HG03095 (cell line): ENCODE data around the gene HELZ2.
"Not testable (repeated sequence)": the region's sequence is repeated elsewhere in the genome, so short reads cannot be mapped to it uniquely, and the experiment has no call there.

Source experiments
- ATAC-seq: cut with Tn5 transposase; IDR thresholded peaks from one replicate; pipeline ENCODE4 v1.9.1; 2021; ENCODE audit warnings: moderate library complexity; ENCODE audit not compliant: unreplicated experiment

Gene HELZ2

DNA sequence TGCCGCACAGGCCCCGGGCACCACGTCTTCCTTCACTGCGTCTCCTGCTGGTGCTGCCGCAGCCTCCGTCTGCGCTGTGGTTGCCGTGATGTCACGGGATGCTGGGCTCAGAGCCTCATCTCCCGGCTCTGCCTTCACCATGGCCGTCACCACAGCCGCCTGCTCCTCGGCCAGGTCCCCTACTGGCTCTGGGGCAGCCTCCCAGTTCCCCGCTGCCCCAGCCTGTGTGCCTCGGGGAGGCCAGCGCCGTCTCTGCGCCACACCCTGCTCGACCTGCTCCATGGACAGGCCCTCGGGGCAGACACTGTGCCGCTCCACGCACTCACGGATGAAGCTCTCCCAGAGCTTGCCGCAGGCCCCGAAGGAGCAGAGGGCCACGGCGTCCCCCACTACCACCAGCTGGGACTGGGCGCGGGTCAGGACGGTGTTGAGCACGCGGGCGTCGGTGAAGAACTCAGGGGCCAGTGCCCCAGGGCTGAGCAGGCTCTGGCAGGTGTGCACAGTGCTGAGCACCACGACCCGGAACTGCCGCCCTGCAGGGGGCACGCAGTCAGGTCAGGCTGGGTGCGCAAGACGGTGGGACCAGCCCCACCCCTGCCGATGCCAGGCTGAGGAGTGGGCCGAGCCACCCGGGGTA lies 8.2 kb downstream of the HELZ2 start:
- no peak for ATAC-seq

DNA sequence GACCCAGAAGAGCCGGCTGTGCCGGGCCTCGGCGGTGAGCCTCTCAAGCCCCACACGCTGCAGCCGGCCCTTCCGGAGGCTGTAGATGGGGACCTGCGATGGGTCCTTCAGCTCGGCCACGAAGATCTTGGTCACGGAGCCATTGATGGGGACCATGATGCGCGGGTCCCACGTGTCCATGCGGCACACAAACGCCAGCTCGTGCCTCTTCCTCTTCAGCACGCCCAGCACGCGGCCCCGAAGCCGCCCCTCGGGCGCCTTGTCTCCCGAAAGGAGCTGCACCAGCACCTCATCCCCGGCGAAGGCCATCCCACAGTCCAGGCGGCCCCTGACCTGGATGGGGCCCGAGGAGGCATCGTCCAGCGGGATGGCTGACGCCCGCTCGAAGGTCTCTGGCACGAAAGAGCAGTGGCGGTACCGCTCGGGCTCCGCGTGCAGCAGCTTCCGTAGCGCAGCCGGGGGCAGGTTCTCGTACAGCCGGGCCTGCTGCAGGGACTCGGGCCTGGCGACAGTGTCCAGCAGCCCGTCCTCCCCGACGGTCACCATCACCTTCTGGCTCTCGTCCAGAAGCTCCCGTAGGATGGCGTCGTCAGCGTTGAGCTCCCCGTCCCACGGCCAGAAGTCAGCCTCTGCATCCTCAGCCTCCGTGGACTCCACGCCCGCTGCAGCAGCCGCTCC lies 8.9 kb downstream of the HELZ2 start:
- ATAC-seq, result no peak

DNA sequence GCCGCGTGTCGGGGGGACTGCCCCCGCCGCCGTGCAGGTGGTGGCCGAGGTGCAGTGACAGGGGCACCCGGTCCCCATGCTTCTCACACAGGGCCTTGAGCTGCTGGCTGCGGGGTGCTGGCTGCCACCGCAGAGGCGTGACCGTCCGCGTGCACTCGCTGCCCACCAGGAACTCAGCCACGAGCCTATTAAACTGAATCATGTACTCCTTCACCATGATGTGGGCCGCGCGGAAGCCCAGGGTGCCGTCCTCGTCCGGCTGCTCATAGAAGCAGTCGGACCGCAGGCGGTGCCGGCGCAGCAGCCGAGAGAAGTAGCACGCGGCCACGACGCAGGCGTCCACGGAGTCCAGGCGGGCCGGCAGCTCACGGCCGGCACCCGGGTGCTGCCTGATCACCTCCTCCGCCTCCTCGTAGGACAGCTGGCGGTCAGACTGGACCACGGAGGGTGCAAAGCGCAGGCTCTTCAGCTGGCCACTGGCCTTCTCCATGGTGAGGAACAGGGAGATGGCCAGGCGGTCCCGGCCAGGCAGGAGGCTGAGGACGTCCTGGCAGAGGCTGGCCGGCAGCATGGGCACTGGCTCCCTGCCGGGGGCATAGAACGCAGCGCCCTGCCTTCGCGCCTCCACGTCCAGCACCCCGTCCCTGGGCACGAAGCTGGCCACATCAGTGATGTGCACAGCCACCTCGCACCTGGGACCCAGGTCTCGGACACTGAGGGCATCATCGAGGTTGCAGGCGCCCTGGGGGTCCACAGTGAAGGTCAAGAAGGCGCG lies 9.8 kb downstream of the HELZ2 start:
- ATAC-seq, result no peak

DNA sequence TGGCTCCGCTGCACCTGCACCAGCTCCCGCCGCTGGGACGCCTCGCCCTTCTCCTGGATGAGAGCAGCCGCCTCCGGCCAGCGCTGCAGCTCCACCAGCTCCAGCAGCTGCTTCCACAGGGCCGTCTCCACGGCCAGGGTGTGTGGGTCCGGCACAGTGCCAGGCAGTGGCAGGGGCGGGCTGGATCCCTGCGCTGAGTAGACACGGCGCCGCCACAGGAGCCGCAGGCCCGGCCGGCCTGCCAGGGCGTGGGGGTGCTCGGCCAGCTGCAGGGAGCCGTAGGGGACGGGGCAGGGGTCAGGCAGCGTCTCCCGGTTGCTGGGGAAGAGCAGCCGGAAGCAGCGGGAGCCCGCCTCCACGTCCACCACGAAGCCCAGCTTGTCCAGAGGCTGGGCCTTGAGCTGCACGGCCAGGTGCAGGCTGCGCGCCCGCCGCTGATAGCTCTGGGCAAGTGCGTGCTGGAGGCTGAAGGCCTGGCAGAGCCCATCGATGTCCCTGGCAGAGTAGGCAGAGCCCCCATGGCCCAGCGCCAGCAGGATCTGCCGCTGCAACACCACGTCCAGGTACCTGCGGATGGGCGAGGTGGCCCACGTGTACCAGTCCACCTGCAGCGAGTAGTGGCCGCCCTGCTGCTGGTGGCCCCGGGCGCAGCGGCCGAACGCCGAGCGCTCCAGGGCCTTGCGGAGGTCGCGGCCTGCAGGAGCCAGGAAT lies 10.7 kb downstream of the HELZ2 start:
- no peak for ATAC-seq

DNA sequence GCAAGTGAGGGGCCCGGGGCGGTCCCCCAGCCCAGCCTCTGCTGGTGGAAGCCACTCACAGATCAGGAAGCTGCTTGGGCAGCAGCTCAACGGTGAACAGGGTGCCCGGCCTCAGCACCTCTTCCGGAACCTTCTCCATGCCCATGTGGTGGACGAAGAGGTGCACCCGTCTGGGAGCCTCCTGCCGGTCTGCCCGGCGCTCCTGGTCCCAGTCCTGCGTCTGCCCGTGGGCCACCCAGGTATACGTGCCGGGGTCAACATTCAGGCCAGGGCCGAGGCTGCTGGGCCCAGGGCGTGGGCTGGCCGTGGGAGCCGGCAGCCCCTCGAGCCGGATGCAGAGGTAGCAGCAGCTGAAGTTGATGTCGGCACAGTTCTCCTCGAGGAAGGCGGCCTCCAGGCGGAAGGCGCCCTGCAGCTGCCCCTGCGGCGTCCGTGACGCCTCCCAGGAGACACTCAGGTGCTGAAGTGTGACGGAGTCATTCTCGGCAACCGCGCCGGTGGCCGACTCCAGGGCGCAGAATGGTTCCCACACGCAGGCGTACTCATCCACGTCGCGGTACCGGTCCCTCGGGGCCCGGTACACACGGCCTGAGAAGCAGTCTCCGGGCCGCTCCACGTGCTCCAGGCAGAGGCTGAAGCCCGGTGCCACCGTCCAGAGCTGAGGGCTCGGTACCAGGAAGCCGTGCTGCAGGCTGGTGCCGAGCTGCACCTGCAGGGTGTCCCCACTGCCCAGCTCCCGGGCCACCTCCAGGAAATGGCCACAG lies 11.4 kb downstream of the HELZ2 start:
- no peak for ATAC-seq

DNA sequence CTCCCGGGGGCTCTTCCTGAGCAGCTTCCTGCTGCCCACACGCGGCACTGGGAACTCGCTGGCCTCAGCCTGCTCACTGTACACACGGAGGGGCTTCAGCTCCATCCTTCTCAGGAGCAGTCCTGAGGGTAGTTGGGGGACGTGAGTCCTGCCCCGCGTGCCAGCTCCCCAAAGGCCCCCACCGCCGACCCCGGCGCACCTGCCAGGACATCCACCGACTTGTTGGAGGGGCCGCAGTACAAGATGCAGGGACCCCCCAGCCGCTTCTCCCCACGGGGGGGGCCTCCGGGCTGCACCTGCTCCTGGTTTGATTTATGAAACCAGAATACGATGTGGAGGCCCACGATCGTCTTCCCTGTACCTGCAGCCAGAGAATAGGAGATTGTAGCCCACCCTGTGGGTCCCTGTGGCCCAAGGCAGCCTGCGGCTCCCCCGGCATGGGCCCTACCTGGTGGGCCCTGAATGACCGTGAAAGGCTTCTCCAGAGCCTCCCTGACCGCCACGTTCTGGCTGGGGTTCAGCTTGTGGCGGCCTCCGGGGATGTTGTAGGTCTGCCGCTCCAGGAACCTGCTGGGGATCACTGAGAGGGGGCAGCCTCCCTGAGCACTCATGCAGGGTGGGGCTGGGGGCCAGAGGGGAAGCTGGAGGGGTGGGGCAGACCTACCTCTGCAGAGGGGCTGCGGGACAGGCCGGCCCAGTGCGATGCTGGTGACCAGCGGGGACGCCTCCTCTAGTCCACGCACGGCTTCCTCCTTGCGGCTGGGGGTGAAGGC lies 12.2 kb downstream of the HELZ2 start:
- no peak for ATAC-seq

DNA sequence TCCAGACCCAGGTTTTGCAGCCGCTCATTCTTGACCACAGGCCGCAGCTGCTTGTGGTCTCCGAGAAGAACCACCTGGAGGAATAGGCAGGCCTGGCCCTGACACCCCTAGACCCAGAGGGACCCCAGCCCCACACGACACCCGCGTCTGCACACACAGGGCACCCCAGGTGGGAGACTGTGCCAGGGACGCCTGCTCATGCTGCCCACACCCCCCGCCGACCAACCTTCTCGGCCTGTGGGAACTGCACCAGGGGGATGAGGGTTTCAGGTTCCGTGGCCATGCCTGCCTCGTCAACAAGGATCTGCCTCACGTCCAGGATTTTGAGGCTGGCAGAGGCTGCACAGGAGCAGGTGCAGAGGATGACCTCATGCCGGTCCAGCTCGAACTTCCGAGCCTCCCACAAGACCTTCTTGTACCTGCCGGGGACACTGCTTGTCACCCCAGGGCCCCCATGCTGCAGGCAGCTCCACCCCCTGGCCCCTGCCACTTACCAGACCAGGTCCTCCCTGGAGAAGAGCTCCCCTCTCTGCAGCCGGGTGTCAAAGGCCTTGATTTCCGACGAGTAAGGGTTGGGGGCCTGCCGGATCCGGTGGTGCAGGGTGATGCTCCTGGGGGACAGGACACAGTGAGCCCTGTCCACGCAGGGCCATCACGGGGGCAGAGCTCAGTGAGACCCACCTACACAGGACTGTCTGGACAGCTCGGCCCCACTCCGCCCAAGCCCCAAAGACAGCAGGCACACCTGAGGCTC lies 13.0 kb downstream of the HELZ2 start:
- ATAC-seq, result no peak

DNA sequence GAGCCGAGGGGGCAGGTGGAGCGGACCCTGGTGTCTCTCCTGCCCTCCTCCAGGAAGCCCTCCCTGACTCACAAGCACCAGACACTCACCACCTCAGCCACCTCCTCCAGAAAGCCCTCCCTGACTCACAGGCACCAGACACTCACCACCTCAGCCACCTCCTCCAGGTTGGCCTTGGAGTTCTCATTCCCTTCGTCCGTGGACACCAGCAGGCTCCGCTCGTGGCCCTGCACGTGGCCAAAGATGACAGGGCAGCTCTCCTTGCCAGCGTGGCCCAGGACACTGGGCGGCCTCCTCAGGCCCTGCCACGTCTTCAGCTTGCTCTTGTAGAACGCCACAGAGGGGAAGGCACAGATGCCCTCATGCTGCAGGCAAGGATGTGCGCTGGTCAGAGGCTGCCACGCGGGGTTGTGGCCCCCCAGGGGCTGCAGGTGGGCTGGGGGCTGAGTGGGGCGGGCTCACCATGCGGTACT lies 13.7 kb downstream of the HELZ2 start:
- ATAC-seq, result no peak

DNA sequence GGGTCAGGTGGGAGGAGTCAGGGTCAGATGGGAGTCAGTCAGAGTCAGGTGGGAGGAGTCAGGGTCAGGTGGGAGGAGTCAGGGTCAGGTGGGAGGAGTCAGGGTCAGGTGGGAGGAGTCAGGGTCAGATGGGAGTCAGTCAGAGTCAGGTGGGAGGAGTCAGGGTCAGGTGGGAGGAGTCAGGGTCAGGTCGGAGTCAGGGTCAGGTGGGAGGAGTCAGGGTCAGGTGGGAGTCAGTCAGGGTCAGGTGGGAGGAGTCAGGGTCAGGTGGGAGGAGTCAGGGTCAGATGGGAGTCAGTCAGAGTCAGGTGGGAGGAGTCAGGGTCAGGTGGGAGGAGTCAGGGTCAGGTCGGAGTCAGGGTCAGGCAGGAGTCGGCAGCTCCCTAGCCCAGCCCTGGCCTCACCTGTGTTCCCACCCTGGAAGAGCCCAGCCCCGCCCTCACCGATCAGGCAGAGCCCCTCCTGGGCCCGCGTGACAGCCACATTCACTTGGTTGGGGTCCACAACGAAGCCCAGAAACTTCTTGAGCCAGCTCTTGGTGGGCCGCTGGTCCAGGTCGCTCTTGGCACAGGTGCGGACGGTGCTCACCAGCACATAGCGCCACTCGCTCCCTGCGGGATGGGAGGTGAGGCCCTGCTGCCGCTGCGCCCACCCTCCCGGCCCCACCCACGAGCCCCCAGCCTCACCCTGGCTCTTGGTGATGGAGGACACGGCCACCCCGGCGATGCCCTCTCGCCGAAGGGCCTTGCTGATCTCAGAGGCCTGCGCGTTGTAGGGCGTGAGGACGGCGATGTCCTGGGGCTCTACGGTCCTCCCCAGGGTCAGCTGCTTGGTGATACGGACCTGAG lies 14.3 kb downstream of the HELZ2 start:
- not testable (repeated sequence) for ATAC-seq

DNA sequence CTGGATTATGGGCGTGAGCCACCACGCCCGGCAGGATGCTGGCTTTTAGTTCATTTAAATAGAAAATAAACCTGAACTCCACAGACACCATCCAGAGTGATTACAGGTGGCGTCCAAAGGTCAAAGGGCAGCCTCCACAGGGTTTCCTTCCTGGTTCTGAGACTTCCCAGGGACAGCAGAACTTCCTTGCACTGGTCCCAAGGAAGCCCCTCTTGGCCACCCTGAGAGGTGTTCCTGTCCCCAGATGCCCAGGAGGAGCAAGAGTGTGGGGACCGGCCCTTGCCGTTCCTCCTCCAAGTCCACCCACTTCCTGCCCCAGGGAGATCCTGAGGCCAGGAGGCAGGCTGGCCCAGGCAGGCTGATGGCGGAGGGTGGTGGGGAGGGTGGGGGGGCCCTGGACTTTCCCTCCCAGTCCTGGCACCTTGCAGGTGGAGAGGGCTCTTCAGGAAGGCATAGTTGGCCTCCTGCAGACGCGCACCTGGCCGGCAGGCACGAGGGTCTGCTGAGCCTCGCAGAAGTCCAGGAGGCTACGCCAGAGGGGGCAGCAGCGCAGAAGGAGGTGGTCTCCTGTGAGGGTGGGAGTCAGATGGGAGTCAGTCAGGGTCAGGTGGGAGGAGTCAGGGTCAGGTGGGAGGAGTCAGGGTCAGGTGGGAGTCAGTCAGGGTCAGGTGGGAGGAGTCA lies 15.1 kb downstream of the HELZ2 start:
- ATAC-seq, result no peak

DNA sequence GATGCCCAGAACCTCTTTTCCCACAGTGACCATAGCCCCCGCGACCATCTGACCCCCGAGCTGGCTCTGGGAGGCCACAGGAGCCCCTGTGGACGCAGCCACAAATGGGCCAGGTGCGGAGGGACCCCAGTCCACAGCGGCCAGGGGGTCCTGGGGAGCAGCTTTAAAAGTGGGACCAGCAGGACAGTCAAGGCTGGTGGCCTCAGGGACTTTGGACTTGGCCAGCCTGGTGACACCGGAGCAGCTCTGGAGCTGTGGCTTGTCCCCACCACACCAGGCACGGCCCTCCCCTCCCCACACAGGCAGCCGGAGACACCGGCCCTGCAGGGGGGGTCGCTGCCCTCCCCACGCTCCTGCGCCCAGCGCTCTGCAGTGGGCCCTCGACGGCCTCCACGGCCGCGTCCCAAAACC lies 16.6 kb downstream of the HELZ2 start:
- no peak for ATAC-seq

DNA sequence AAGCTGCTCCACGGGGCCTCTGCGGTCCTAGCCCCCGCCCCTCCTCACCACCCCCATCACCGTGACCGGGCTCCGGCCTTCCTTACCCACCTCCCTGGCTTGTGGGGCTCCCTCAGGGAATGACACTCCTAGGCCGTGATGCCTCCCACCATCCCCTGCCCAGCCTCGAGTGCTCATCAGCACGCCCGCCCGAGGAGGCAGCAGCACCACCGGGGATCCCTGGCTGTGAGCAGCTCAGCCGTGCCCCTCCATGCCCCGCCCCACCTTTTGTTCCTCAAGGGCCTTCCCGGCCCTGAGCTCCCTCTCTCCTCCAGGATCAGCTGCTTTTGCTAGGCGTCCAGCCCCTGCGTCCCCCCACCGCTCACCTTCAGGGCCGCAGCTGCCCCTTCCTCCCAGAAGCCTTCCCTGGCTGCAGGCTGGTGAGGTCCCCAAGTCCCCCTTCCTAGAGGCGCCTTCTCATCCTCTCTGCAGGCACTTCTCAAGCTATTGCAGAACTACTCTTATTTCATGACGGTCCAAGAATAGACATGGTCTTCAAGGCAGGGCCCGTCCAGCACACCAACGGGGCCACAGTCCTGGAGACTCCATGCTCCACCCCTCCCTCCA lies 17.1 kb downstream of the HELZ2 start:
- no peak for ATAC-seq

DNA sequence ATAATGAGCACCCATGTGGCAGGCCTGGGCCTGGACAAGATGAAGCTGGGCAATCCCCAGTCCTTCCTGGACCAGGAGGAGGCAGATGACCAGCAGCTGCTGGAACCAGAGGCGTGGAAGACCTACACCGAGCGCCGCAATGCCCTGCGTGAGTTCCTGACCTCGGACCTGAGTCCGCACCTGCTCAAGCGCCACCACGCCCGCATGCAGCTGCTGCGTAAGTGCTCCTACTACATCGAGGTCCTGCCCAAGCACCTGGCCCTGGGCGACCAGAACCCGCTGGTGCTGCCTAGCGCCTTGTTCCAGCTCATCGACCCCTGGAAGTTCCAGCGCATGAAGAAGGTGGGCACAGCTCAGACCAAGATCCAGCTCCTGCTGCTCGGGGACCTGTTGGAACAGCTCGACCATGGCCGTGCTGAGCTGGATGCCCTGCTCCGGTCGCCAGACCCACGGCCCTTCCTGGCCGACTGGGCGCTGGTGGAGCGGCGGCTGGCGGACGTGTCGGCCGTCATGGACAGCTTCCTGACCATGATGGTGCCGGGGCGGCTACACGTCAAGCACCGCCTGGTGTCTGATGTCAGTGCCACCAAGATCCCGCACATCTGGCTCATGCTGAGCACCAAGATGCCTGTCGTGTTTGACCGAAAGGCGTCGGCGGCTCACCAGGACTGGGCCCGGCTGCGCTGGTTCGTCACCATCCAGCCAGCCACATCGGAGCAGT lies 18.2 kb downstream of the HELZ2 start:
- no peak for ATAC-seq

DNA sequence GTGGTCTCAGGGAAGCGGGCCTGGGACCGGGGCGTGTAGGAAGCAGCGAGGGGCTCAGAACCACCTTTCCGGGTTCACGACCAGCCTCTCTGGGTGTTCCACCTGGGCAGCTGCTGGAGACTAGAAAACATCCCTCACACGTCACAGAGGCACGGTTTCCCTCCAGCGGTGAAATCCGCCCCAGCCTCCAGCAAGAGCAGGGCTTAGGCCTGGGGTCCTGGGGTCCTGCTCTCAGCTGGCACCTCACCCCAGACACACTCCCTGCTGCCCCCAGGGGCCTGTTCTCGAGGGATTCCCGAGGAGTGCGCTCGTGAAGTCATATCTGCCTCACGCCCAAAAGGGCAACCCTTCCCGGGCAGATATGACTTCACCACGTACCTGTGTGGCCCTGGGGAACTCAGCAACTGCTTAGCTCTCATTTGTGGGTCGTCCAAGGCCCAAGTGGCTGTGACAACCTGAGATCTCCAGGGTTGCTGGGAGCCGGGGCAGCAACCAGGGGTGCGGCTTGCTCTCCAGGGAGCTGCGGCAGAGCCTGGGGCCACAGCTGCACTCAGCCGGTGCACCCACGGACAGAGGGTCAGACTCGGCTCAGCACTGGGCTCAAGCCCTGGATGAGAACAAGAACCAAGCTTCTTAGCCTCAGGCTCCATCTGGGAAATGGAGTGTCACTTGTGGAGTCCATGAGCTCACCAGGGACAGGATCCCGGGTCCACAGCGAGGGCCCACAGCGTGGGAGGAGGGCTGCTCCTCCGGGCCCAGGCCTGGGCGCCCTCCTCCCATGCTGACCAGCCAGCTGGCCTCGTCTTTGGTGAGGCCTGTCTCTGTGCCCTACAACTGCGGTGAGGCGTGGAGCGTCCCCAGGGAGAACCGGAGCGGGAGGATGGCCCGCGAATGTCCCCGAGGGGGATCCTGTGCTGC lies 19.4 kb downstream of the HELZ2 start:
- ATAC-seq, result no peak

DNA sequence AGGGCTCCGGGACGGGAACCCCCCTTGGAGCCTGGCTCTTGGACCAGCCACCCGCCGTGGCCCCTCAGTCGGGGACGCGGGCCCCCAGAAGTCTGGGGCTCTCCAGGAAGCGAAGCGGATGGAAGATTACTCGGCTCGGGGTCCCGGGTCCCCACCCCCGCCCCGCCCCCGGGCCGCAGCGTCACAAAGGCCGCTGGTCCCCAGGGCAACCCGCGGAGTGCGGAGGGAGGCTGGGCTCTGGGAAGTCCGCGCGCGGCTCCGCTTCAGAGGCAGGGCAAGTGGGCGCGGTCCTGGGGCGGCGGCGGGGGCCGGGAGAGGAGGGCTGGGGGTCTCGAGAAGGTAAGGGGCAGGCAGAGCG lies 20.1 kb downstream of the HELZ2 start, which contains the start of gene FNDC11:
FNDC11 (plus strand) TSS at position 227 of the 358 bp plus-strand sequence. CDS start 1,505 bp downstream, outside the sequence.
- ATAC-seq, result no peak
